ENCODE data around the gene ADAT3.
"Not testable (repeated sequence)": the region's sequence is repeated elsewhere in the genome, so short reads cannot be mapped to it uniquely, and the experiment has no call there.

ADAT3 gene

GRCh38 chr19:1882786-1883692 lies 22.2 kb upstream of the ADAT3 start:
- DNase-seq (ENCODE audit: low read depth in 2 of 2, low spot score in 1 of 2): no peak

- DNase-seq (ENCODE audit: low read depth in 2 of 2, low spot score in 1 of 2): no peak
These were observed 21.4 kb upstream of the ADAT3 start for GRCh38 chr19:1883784-1884183.

DNA sequence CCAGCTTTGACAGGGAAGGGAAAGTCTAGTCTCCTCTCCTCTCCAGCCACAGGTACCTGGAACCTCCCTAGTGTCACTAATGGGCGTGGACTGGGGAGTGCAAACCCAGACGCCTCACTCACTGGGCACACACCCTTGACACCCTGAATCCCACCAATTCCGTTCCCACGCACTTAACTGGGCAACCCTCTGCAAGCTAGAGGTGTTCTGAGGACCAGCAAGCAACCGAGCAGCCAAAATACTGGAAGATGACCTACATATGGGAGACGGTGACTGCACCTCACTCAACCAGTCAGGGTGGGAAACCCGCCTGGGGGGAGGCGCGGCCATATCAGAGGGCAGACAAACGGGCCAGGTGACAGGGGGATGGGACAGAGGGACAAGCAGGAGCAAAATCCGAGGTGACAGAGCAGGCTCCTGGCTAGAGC lies 20.9 kb upstream of the ADAT3 start:
- DNase-seq (ENCODE audit: low read depth in 2 of 2, low spot score in 1 of 2): no peak

DNA sequence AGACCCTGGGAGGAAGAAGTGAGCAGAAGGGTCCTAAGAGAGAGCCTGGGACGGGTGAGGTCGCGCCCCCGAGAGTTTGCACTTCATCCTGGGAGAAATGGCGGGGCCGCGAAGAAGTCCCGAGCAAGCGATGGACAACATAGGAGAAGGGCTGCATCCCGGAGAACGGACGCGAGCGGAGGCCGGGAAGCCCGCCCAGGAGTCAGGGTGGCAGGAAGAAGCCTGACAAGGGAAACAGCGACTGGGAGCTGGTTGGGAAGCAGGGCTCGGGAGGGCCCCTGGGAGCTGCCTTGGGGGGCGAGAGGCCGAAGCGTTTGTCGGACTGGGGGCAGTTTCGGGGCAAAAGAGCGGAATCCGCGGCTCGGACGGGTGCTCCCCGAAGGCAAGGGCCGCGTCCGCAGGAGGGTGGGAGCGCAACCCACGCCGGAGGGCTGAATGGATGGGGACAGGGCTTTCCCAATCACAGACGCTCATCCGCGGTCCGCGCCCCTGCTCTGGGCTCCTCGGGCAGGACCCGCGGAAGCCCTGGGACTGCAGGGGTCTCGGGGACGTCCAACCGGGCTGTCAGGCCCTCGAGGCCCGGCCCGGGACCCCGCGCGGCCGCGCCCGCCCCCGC lies 20.4 kb upstream of the ADAT3 start:
- no peak for DNase-seq (ENCODE audit: low read depth in 2 of 2, low spot score in 1 of 2)

DNA sequence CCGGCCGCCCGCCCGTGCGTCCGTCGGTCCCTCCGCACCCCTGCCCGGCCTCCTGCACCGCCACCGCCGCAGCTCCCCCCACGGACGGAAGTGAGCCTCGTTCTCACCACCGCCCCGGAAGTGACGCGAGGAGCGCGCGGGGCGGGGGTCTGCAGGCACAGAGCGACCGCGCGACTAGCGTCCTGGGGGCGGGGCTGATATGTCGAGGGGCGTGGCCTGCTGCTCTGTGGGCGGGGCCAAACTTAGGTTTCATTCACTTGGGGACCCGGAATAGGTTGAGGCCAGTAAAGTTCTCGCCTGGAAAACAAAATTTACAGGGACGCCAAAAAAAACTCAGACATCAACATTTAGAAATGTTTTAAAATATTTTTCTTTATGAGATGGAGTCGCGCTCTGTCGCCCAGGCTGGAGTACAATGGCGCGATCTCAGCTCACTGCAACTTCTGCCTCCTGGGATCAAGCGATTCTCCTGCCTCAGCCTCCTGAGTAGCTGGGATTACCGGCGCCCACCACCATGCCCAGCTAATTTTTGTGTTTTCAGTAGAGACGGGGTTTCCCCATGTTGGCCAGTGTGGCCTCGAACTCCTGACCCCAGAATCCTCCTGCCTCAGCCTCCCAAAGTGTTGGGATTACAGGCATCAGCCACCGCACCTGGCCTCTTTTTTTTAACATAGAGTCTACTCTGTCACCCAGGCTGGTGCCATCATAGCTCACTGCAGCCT lies 19.6 kb upstream of the ADAT3 start, which contains the start of gene ABHD17A:
Gene ABHD17A (minus strand): TSS at position 99 of the 722 bp plus-strand sequence. CDS start 3,930 bp downstream, outside the sequence.
- peak; percentile 90 to 94 for DNase-seq (ENCODE audit: low read depth in 2 of 2, low spot score in 1 of 2)

DNA sequence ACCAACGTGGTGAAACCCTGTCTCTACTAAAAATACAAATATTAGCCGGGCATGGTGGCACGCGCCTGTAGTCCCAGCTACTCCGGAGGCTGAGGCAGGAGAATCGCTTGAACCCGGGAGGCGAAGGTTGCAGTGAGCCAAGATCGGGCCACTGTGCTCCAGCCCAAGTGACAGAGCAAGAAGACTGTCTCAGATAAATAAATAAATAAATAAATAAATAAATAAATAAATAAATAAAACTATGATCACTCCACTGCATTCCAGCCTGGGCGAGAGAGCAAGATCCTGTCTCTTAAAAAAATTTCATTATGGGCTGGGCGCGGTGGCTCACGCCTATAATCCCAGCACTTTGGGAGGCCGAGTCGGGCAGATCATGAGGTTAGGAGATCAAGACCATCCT lies 18.8 kb upstream of the ADAT3 start:
- DNase-seq (ENCODE audit: low read depth in 2 of 2, low spot score in 1 of 2): not testable (repeated sequence)

GRCh38 chr19:1888385-1888784 lies 16.8 kb upstream of the ADAT3 start:
- DNase-seq (ENCODE audit: low read depth in 2 of 2, low spot score in 1 of 2): no peak

DNA sequence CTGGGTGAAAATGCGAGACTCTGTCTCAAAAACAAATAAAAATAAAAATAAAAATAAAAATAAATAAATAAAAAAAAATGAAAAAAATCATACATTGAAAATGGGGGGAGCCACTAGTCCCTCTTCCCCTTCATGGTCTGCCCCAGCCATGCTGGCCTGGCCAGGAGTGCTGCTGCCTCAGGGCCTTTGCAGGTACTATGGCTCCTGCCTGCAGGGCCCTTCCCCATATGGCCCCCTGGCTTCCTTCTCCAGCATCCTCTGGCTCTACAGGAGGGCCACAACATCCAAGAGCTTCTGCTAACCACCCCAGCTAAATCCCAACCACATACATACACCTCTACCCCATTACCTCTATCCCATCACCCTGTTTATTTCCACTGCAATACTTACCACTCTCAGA lies 15.3 kb upstream of the ADAT3 start:
- no peak for DNase-seq (ENCODE audit: low read depth in 2 of 2, low spot score in 1 of 2)

GRCh38 chr19:1893791-1894190 lies 11.4 kb upstream of the ADAT3 start:
- DNase-seq (ENCODE audit: low read depth in 2 of 2, low spot score in 1 of 2): no peak

DNA sequence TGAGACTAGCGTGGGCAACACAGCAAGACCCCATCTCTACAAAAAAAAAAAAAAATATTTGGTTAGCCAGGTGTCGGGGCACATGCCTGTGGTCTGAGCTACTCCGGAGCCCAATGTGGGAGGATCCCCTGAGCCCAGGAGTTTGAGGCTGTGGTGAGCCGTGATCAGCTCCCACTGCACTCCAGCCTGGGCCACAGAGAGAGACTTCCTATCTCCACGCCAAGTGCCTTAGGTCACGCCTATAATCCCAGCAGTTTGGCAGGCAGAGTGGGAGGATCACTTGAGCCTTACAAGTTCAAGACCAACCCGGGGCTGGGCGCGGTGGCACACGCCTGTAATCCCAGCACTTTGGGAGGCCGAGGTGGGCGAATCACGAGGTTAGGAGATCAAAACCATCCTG lies 8.7 kb upstream of the ADAT3 start:
- no peak for DNase-seq (ENCODE audit: low read depth in 2 of 2, low spot score in 1 of 2)

DNA sequence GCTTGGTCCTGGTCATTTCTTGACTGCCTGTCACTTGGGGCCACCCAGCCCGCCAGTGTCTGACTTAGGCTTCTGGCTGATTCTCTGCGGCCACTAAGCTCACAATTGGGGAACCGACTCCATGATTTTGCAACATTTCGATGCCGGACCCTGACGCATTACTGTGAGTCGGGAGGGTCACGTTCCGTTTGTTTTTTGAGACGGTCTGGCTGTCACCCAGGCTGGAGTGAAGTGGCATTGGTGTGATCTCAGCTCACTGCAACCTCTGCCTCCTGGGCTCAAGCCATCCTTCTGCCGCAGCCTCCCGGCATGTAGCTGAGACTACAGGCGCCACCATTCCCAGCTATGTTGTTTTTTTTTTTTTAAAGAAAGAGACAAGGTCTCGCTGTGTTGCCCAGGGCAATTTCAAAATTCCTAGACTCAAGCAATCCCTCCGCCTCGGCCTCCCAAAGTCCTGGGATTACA lies 3.2 kb upstream of the ADAT3 start:
- no peak for DNase-seq (ENCODE audit: low read depth in 2 of 2, low spot score in 1 of 2)

GRCh38 chr19:1902923-1903322 lies 2.3 kb upstream of the ADAT3 start:
- DNase-seq (ENCODE audit: low read depth in 2 of 2, low spot score in 1 of 2): no peak

DNA sequence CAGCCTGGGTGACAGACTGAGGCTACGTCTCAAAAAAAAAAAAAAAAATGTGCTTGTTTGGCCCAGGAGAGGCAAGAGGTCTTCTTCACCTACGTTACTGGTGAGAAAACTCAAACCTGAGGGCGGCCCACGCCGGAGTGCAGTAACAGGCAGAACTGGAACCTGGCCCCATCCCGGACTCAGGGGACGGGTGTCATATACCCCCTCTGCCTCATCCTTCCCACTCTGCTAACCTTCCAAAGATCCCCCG lies 414 bp upstream of the ADAT3 start:
- no peak for DNase-seq (ENCODE audit: low read depth in 2 of 2, low spot score in 1 of 2)

DNA sequence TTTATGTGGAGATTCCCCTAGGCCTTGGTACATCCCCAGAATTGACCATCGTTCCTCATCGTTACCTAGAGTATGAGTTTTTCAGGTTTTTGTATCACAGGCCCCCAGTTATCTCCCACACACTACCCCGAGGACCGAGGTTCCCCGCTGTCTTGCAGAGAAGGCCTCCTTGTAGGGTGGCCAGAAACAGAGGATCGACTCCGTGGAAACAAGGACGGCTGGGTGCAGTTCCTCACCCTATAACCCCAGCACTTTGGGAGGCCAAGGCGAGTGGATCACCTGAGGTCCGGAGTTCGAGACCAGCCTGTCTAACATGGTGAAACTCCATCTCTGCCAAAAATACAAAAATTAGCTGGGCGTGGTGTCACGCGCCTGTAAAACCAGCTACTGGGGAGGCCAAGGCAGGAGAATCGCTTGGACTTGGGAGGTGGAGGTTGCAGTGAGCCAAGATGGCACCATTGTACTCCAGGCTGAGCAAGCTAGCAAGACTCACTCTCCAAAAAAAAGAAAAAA lies 720 bp downstream of the ADAT3 start:
- DNase-seq (ENCODE audit: low read depth in 2 of 2, low spot score in 1 of 2): no peak

GRCh38 chr19:1906985-1907562 lies 1.9 kb downstream of the ADAT3 start:
- DNase-seq (ENCODE audit: low read depth in 2 of 2, low spot score in 1 of 2): no peak

DNA sequence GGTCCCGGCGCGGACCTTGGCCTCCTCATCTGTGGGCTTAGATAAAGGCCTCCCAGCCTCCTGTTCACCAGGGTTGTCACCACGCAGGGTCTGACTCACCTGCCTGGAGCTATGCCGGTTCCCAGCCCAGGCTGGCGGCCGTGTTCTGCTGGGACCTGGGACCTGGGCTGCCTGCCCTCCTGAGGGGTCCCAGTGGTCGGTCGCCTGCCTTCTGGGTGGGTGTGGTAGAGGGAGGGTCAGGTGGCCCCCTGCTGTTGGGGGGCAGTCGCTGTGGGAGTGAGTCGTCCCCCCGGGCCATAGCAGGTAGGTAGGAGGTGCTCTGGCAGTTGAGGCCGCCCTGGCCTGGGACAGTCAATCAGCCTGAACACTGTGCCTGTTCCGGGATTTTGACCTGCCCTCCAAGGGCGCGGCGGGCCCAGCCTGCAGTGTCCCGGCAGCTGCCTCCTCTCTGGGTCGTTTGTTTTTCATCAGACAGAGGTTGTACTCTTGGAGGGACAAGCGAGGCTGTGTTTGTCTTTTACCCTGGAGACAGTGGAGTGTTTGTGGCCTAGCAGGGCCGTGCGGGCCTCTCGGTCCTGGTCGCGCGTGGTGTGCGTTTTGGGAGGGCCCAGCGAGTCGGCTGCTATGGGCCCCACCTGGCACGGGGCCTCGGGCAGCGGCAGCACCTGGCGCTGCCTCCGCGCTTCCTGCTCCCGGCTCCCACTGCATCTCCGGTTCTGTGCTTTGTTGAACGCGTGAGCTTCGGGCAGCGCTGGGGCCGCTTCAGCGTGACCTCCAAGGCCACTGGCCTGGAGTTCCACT lies 2.6 kb downstream of the ADAT3 start:
- no peak for DNase-seq (ENCODE audit: low read depth in 2 of 2, low spot score in 1 of 2)

GRCh38 chr19:1908364-1908678 lies 3.1 kb downstream of the ADAT3 start:
- no peak for DNase-seq (ENCODE audit: low read depth in 2 of 2, low spot score in 1 of 2)

- DNase-seq (ENCODE audit: low read depth in 2 of 2, low spot score in 1 of 2): no peak
These were observed 4.5 kb downstream of the ADAT3 start for GRCh38 chr19:1909761-1910080.

DNA sequence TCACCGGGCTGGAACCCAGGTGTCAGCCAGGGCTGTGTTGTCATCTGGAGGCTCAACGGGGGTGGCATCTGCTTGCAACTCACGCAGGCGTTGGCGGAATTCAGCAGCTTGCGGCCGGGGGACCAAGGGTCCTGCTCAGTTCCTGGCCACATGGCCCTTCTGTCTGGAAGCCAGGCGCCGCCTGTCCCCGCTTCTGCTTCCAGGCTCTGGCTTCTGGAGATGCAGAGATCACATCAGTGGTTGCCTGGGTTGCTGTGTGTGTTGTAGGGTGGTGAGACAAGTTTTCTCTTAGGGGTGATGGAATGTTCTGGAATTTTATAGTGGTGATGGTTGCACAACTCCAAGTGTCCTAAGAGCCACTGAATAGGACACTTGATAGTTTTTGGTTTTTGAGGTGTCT lies 5.0 kb downstream of the ADAT3 start:
- DNase-seq (ENCODE audit: low read depth in 2 of 2, low spot score in 1 of 2): no peak

- DNase-seq (ENCODE audit: low read depth in 2 of 2, low spot score in 1 of 2): no peak
These were observed 5.9 kb downstream of the ADAT3 start for GRCh38 chr19:1911098-1911497.

DNA sequence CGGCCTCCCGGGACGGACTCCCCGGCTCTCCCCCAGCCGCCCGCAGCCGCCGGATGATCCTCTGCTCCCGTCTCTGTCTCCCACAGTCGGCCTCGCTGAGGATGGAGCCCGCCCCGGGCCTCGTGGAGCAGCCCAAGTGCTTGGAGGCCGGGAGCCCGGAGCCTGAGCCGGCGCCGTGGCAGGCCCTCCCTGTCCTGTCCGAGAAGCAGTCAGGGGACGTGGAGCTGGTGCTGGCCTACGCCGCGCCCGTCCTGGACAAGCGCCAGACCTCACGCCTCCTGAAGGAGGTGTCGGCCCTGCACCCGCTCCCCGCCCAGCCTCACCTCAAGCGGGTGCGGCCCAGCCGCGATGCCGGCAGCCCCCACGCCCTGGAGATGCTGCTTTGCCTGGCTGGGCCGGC lies 6.8 kb downstream of the ADAT3 start:
- DNase-seq (ENCODE audit: low read depth in 2 of 2, low spot score in 1 of 2): no peak

Data from stimulated activated CD8-positive, alpha-beta memory T cell treated with anti-CD3 and anti-CD28 coated beads, Interleukin-4, amount 100 ng/mL, for 1 hour (primary cell).